ENCODE measurements around the gene RNF141. TPM values are rescaled to one million over a fixed set of nuclear protein-coding genes. Genes with fewer than 3 reads are reported as not detected.

Gene RNF141
- total RNA-seq, 1 donor from 2014 or later: 31.2 TPM

- Histone ChIP-seq H3K4me1 (ENCODE audit: insufficient read depth, low read length) (peaks cover 16% of the 10 kb centered on the region), H2AFZ (ENCODE audit: low read depth, low read length) (no peak overlapping the region), H3K27me3 (ENCODE audit: insufficient read depth, low read length) (no peaks in the 10 kb centered on the region), H4K20me1 (ENCODE audit: insufficient read depth, low read length) (no peaks in the 10 kb centered on the region), H3K36me3 (ENCODE audit: insufficient read depth, low read length) (no peaks in the 10 kb centered on the region), H3K4me2 (ENCODE audit: low read length) (no peak overlapping the region), H3K79me2 (ENCODE audit: insufficient read depth, low read length) (no peaks in the 10 kb centered on the region), H3K4me3 (ENCODE audit: insufficient read depth, low read depth, low read length) (no peak overlapping the region), H3K27ac (ENCODE audit: low read depth, low read length) (no peak overlapping the region), H3K9me3 (ENCODE audit: insufficient read depth, low read depth, low read length) (no peaks in the 10 kb centered on the region), H3K9ac (ENCODE audit: low read length) (no peak overlapping the region)
- TF ChIP-seq EZH2 (IDR thresholded peaks at IDR 0.05; ENCODE audit: insufficient read depth, low read length) (no peak), CTCF (IDR thresholded peaks at IDR 0.05; ENCODE audit: insufficient read depth, low read depth, low read length) (no peak)
- Mint-ChIP-seq H3K27me3 (ENCODE audit: low read depth, unreplicated experiment) (peaks cover 4% of the 10 kb centered on the region), H3K27ac (ENCODE audit: unreplicated experiment) (no peak overlapping the region), H3K36me3 (ENCODE audit: low read depth, unreplicated experiment) (peaks cover 6% of the 10 kb centered on the region), H3K9me3 (ENCODE audit: unreplicated experiment) (peaks cover 2% of the 10 kb centered on the region), H3K4me3 (ENCODE audit: unreplicated experiment) (no peak overlapping the region), H3K4me1 (ENCODE audit: low read depth, unreplicated experiment) (peaks cover 11% of the 10 kb centered on the region)
- DNase-seq (ENCODE audit: low read depth): no peak
- no peak for FAIRE-seq
Observed at GRCh38 chr11:10487002-10487647, 53.9 kb downstream of the RNF141 start.

- H3K4me3 ChIP-seq (ENCODE audit: insufficient read depth, low read depth, low read length): no peak overlapping the region
- no peak overlapping the region for H3K27ac ChIP-seq (ENCODE audit: low read depth, low read length)
- no peak for DNase-seq (ENCODE audit: low read depth)
- H3K27me3 Mint-ChIP-seq (ENCODE audit: low read depth, unreplicated experiment): peaks cover 4% of the 10 kb centered on the region
- H3K27ac Mint-ChIP-seq (ENCODE audit: unreplicated experiment): peak overlapping the region; percentile 20
- no peaks in the 10 kb centered on the region for H3K79me2 ChIP-seq (ENCODE audit: insufficient read depth, low read length)
- no peak for FAIRE-seq
- TF ChIP-seq CTCF (IDR thresholded peaks at IDR 0.05; ENCODE audit: insufficient read depth, low read depth, low read length): no peak
- no peak for TF ChIP-seq EZH2 (IDR thresholded peaks at IDR 0.05; ENCODE audit: insufficient read depth, low read length)
- no peaks in the 10 kb centered on the region for H4K20me1 ChIP-seq (ENCODE audit: insufficient read depth, low read length)
- H3K4me3 Mint-ChIP-seq (ENCODE audit: unreplicated experiment): no peak overlapping the region
- peaks cover 7% of the 10 kb centered on the region for H3K36me3 Mint-ChIP-seq (ENCODE audit: low read depth, unreplicated experiment)
- no peaks in the 10 kb centered on the region for H3K9me3 ChIP-seq (ENCODE audit: insufficient read depth, low read depth, low read length)
- no peaks in the 10 kb centered on the region for H3K27me3 ChIP-seq (ENCODE audit: insufficient read depth, low read length)
- peaks cover 2% of the 10 kb centered on the region for H3K9me3 Mint-ChIP-seq (ENCODE audit: unreplicated experiment)
- H3K4me2 ChIP-seq (ENCODE audit: low read length): no peak overlapping the region
- no peak overlapping the region for H3K9ac ChIP-seq (ENCODE audit: low read length)
- peaks cover 13% of the 10 kb centered on the region for H3K4me1 ChIP-seq (ENCODE audit: insufficient read depth, low read length)
- peaks cover 11% of the 10 kb centered on the region for H3K4me1 Mint-ChIP-seq (ENCODE audit: low read depth, unreplicated experiment)
- no peak overlapping the region for H2AFZ ChIP-seq (ENCODE audit: low read depth, low read length)
- H3K36me3 ChIP-seq (ENCODE audit: insufficient read depth, low read length): no peaks in the 10 kb centered on the region
Observed at GRCh38 chr11:10486161-10486840, 54.7 kb downstream of the RNF141 start.

- peaks cover 7% of the 10 kb centered on the region for H3K36me3 Mint-ChIP-seq (ENCODE audit: low read depth, unreplicated experiment)
Observed at GRCh38 chr11:10485646-10486045, 55.3 kb downstream of the RNF141 start.

More at GRCh38 chr11:10485646-10486045, 55.3 kb downstream of the RNF141 start:
- no peak overlapping the region for H3K9ac ChIP-seq (ENCODE audit: low read length)
- H3K27me3 ChIP-seq (ENCODE audit: insufficient read depth, low read length): no peaks in the 10 kb centered on the region
- no peak overlapping the region for H3K4me3 ChIP-seq (ENCODE audit: insufficient read depth, low read depth, low read length)
- no peaks in the 10 kb centered on the region for H4K20me1 ChIP-seq (ENCODE audit: insufficient read depth, low read length)
- Mint-ChIP-seq H3K4me1 (ENCODE audit: low read depth, unreplicated experiment) (peaks cover 10% of the 10 kb centered on the region), H3K27me3 (ENCODE audit: low read depth, unreplicated experiment) (peaks cover 4% of the 10 kb centered on the region), H3K9me3 (ENCODE audit: unreplicated experiment) (peaks cover 2% of the 10 kb centered on the region), H3K4me3 (ENCODE audit: unreplicated experiment) (no peak overlapping the region), H3K27ac (ENCODE audit: unreplicated experiment) (no peak overlapping the region)
- no peak overlapping the region for H2AFZ ChIP-seq (ENCODE audit: low read depth, low read length)
- no peaks in the 10 kb centered on the region for H3K36me3 ChIP-seq (ENCODE audit: insufficient read depth, low read length)
- H3K27ac ChIP-seq (ENCODE audit: low read depth, low read length): no peak overlapping the region
- H3K79me2 ChIP-seq (ENCODE audit: insufficient read depth, low read length): no peaks in the 10 kb centered on the region
- no peak for TF ChIP-seq CTCF (IDR thresholded peaks at IDR 0.05; ENCODE audit: insufficient read depth, low read depth, low read length)
- no peak for TF ChIP-seq EZH2 (IDR thresholded peaks at IDR 0.05; ENCODE audit: insufficient read depth, low read length)
- H3K9me3 ChIP-seq (ENCODE audit: insufficient read depth, low read depth, low read length): no peaks in the 10 kb centered on the region
- DNase-seq (ENCODE audit: low read depth): no peak
- no peak for FAIRE-seq
- peaks cover 7% of the 10 kb centered on the region for H3K4me1 ChIP-seq (ENCODE audit: insufficient read depth, low read length)
- no peak overlapping the region for H3K4me2 ChIP-seq (ENCODE audit: low read length)
